ENCODE measurements around the gene SMIM36.
"Not testable (repeated sequence)": the region's sequence is repeated elsewhere in the genome, so short reads cannot be mapped to it uniquely, and the experiment has no call there.

The SMIM36 gene

GRCh38 chr17:55446581-55447205 lies 64.6 kb downstream of the SMIM36 start:
- Histone ChIP-seq H3K9me3 (ENCODE audit: low read length) (no peaks in the 10 kb centered on the region), H3K79me2 (ENCODE audit: insufficient read depth, low read length) (no peaks in the 10 kb centered on the region), H3K27me3 (ENCODE audit: insufficient read depth, low read length) (no peaks in the 10 kb centered on the region), H4K20me1 (ENCODE audit: insufficient read depth, low read length) (no peaks in the 10 kb centered on the region), H3K4me1 (ENCODE audit: insufficient read depth, low read length, severe bottlenecking) (no peaks in the 10 kb centered on the region), H3K36me3 (ENCODE audit: insufficient read depth, low read length) (no peaks in the 10 kb centered on the region), H2AFZ (ENCODE audit: low read length) (no peak overlapping the region), H3K9me2 (ENCODE audit: low read depth, low read length) (no peaks in the 10 kb centered on the region), H3K27ac (ENCODE audit: low read depth, low read length, poor library complexity, severe bottlenecking) (no peak overlapping the region), H3F3A (ENCODE audit: insufficient read depth, low read length) (no peaks in the 10 kb centered on the region), H3K4me3 (ENCODE audit: low read depth, low read length, poor library complexity, severe bottlenecking) (no peak overlapping the region), H3K9ac (ENCODE audit: low read length) (no peak overlapping the region), H3K4me2 (ENCODE audit: low read length) (no peak overlapping the region)
- TF ChIP-seq CTCF (IDR thresholded peaks at IDR 0.05; ENCODE audit: low read length) (no peak), EZH2 (IDR thresholded peaks at IDR 0.05; ENCODE audit: borderline replicate concordance, low read length) (no peak)

GRCh38 chr17:55446004-55446403 lies 65.2 kb downstream of the SMIM36 start:
- not testable (repeated sequence) for H3K9me3 ChIP-seq (ENCODE audit: low read length); H4K20me1 ChIP-seq (ENCODE audit: insufficient read depth, low read length); H3K27ac ChIP-seq (ENCODE audit: low read depth, low read length, poor library complexity, severe bottlenecking); H3K4me2 ChIP-seq (ENCODE audit: low read length); H3K27me3 ChIP-seq (ENCODE audit: insufficient read depth, low read length); H2AFZ ChIP-seq (ENCODE audit: low read length); H3K4me1 ChIP-seq (ENCODE audit: insufficient read depth, low read length, severe bottlenecking); H3K4me3 ChIP-seq (ENCODE audit: low read depth, low read length, poor library complexity, severe bottlenecking); H3K36me3 ChIP-seq (ENCODE audit: insufficient read depth, low read length); H3K9ac ChIP-seq (ENCODE audit: low read length); H3K79me2 ChIP-seq (ENCODE audit: insufficient read depth, low read length); H3F3A ChIP-seq (ENCODE audit: insufficient read depth, low read length); H3K9me2 ChIP-seq (ENCODE audit: low read depth, low read length)

- Histone ChIP-seq H3K9me2 (ENCODE audit: low read depth, low read length) (no peaks in the 10 kb centered on the region), H2AFZ (ENCODE audit: low read length) (no peak overlapping the region), H3K27me3 (ENCODE audit: insufficient read depth, low read length) (no peaks in the 10 kb centered on the region), H3K27ac (ENCODE audit: low read depth, low read length, poor library complexity, severe bottlenecking) (no peak overlapping the region), H3K79me2 (ENCODE audit: insufficient read depth, low read length) (no peaks in the 10 kb centered on the region), H3K9me3 (ENCODE audit: low read length) (no peaks in the 10 kb centered on the region), H3K36me3 (ENCODE audit: insufficient read depth, low read length) (no peaks in the 10 kb centered on the region), H3K4me1 (ENCODE audit: insufficient read depth, low read length, severe bottlenecking) (no peaks in the 10 kb centered on the region), H4K20me1 (ENCODE audit: insufficient read depth, low read length) (no peaks in the 10 kb centered on the region), H3K9ac (ENCODE audit: low read length) (no peak overlapping the region), H3F3A (ENCODE audit: insufficient read depth, low read length) (no peaks in the 10 kb centered on the region), H3K4me3 (ENCODE audit: low read depth, low read length, poor library complexity, severe bottlenecking) (no peak overlapping the region), H3K4me2 (ENCODE audit: low read length) (no peak overlapping the region)
- TF ChIP-seq EZH2 (IDR thresholded peaks at IDR 0.05; ENCODE audit: borderline replicate concordance, low read length) (no peak), CTCF (IDR thresholded peaks at IDR 0.05; ENCODE audit: low read length) (no peak)
These were observed 66.5 kb downstream of the SMIM36 start for GRCh38 chr17:55444471-55445441.
